Testis (tissue), 3 donors: ENCODE results near the gene GIPC2. TPM values are rescaled to one million over a fixed set of nuclear protein-coding genes. Genes with fewer than 3 reads are reported as not detected.

Experiments used
- DNase-seq: peaks from one replicate; pipeline ENCODE4 v3.0.0-alpha.2; 2019
- H3K27ac ChIP-seq, 2 donors: fragments of 200-600 bp; sonication (generic); one replicate each; pipeline ENCODE4 v1.5.1; 2019
- H3K27me3 ChIP-seq: fragments of 200-600 bp; sonication (generic); one replicate; pipeline ENCODE4 v1.5.1; 2019
- H3K36me3 ChIP-seq: fragments of 200-600 bp; sonication (generic); one replicate; pipeline ENCODE4 v1.5.1; 2017; ENCODE audit warnings: low read depth; ENCODE audit errors: missing control alignments
- H3K4me1 ChIP-seq: fragments of 200-600 bp; sonication (generic); one replicate; pipeline ENCODE4 v1.5.1; 2019
- H3K4me3 ChIP-seq, 2 donors: fragments of 200-600 bp; sonication (generic); one replicate each; pipeline ENCODE4 v1.5.1; 2017 to 2019
- H3K9me3 ChIP-seq: fragments of 200-600 bp; sonication (generic); one replicate; pipeline ENCODE4 v1.5.1; 2017
- CTCF ChIP-seq, 3 experiments: fragments of 450-650 bp in 2 of 3; fragments of 200-600 bp in 1 of 3; sonication (generic) in 1 of 3; IDR thresholded peaks; one replicate each; pipeline ENCODE4 v1.5.1; 2016 to 2019; ENCODE audit warnings: antibody characterized with exemption in 3 of 3, mild to moderate bottlenecking in 2 of 3, moderate library complexity in 1 of 3
- POLR2A ChIP-seq: fragments of 450-650 bp; IDR thresholded peaks from one replicate; pipeline ENCODE4 v1.6.1; 2017; ENCODE audit warnings: antibody characterized with exemption, mild to moderate bottlenecking, moderate library complexity
- WGBS, 2 donors: methylation state at CpG; one replicate each; pipeline ENCODE4 v1.1.5; 2018; 5-methylcytosine and 5-hydroxymethylcytosine counted together
- intact Hi-C: fragments of 100-400 bp; cut with DNase I; formaldehyde crosslinking; loops from one replicate; pipeline ENCODE4 v1.15.1; 2023; ENCODE audit warnings: low total_unique reads
- polyA plus RNA-seq: library from polyadenylated mRNA; stranded (reverse); fragments of 350-450 nt; fragmentation: Illumina TruSeq; extraction: RNeasy Lipid Tissue Mini Kit (QIAGEN cat#74804); gene quantifications from one replicate; pipeline ENCODE4 v1.2.3, GENCODE V29; 2014; ENCODE audit warnings: low read depth, low replicate concordance; ENCODE audit not compliant: insufficient read depth
- total RNA-seq, 2 donors: library from RNA; depleted of rRNA; stranded (reverse); fragments of >200 nt; gene quantifications; one replicate each; pipeline ENCODE4 v1.2.3, GENCODE V29; 2016

The GIPC2 gene
- total and polyA plus RNA-seq, 3 donors from 2014 or later = 1.9 to 2.4 (median 2.0) TPM

DNA sequence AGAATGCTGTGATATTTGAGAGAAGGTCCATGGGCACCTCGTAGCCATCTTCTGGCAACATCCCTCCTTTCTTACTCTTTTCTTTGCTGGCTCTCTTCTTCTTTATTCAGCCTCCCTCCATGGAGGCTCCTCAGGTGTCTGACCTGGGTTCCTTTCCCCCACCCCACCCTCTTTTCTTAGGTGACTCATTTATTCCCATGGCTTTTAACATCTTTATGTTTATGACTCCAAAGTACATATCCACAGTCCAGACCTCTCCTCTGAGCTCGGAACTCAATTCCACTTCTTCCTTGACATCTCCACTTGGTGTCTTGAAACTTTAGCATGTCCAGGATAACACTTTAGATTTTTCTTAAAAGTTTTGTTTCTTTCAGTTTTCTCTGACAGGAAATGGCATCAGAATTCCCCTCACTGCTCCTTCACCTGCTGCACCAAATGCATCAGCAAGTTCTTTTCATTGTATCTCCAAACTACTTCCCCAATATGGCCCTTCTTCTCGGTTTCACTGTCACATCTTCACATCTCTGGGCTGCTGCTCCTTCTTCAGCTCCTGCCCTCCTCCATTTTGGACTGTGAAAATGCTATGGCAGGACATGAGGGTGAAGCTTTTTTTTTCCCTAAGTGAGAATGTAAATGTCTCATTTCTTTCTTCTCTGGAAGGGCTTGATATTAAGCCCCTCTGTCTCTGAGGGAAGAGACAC lies 95.9 kb downstream of the GIPC2 start:
- H3K4me1 ChIP-seq = no peaks in the 10 kb centered on the region
- no peak for DNase-seq
- intact Hi-C loops = no loop called here
- H3K27ac ChIP-seq = no peak overlapping the region
- H3K36me3 ChIP-seq = no peaks in the 10 kb centered on the region
- no peak overlapping the region for H3K4me3 ChIP-seq
- no peaks in the 10 kb centered on the region for H3K27me3 ChIP-seq
- TF ChIP-seq POLR2A (no peak), CTCF (IDR thresholded peaks at IDR 0.05) (no peak)
- no peaks in the 10 kb centered on the region for H3K9me3 ChIP-seq
- WGBS, 2 donors = 84 to 88% methylated on average over 3 of the region's 3 CpGs

GRCh38 chr1:78142736-78143135 lies 97.0 kb downstream of the GIPC2 start:
- Histone ChIP-seq H3K27ac (no peak overlapping the region), H3K9me3 (no peaks in the 10 kb centered on the region), H3K4me3 (no peak overlapping the region), H3K4me1 (no peaks in the 10 kb centered on the region), H3K36me3 (no peaks in the 10 kb centered on the region), H3K27me3 (no peaks in the 10 kb centered on the region)
- intact Hi-C loops = no loop called here
- TF ChIP-seq POLR2A = no peak
- no peak for DNase-seq
- 88 to 97% methylated on average over 4 of the region's 4 CpGs for WGBS, 2 donors

GRCh38 chr1:78143152-78143551 lies 97.4 kb downstream of the GIPC2 start:
- no peaks in the 10 kb centered on the region for H3K4me1 ChIP-seq
- DNase-seq = no peak
- no peak overlapping the region for H3K4me3 ChIP-seq
- no peaks in the 10 kb centered on the region for H3K27me3 ChIP-seq
- no peak for TF ChIP-seq POLR2A
- TF ChIP-seq CTCF (IDR thresholded peaks at IDR 0.05) = no peak
- H3K9me3 ChIP-seq = no peaks in the 10 kb centered on the region
- intact Hi-C loops = no loop called here
- 83 to 85% methylated on average over 4 of the region's 4 CpGs for WGBS, 2 donors
- H3K27ac ChIP-seq = no peak overlapping the region
- no peaks in the 10 kb centered on the region for H3K36me3 ChIP-seq

DNA sequence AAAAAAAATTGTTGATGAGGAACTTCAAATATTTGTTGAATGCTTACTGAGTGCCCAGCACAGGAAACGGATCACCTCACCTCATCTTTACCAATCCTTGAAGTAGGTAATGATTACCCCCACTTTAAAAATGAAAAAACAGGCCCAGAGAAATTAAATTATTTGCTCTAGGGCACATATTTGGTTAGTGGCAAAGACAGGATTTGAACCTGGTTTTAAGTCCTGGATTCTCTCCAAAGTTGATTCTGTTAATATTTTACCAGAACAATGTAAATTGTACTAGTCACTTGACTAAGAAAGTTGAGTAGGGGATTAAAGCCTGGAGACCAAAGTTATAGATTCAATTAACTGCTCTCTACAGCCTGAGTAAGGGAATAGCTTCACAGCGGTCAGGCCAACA lies 97.9 kb downstream of the GIPC2 start:
- intact Hi-C loops = no loop called here
- no peaks in the 10 kb centered on the region for H3K27me3 ChIP-seq
- 88 to 90% methylated on average over 2 of the region's 2 CpGs for WGBS, 2 donors
- no peaks in the 10 kb centered on the region for H3K9me3 ChIP-seq
- no peaks in the 10 kb centered on the region for H3K4me1 ChIP-seq
- no peak for DNase-seq
- no peak overlapping the region for H3K4me3 ChIP-seq
- H3K27ac ChIP-seq = no peak overlapping the region
- TF ChIP-seq CTCF (IDR thresholded peaks at IDR 0.05) (no peak), POLR2A (no peak)
- H3K36me3 ChIP-seq = no peaks in the 10 kb centered on the region

GRCh38 chr1:78145105-78145580 lies 99.4 kb downstream of the GIPC2 start:
- Histone ChIP-seq H3K4me3 (no peak overlapping the region), H3K27ac (no peak overlapping the region), H3K36me3 (no peaks in the 10 kb centered on the region), H3K27me3 (no peaks in the 10 kb centered on the region), H3K4me1 (no peaks in the 10 kb centered on the region), H3K9me3 (no peaks in the 10 kb centered on the region)
- WGBS, 2 donors = 24 to 25% methylated on average over 2 of the region's 2 CpGs
- peak; percentile 62 for DNase-seq
- TF ChIP-seq POLR2A (no peak), CTCF (IDR thresholded peaks at IDR 0.05) (peak; percentile 69 to 77 (median 73))
- intact Hi-C loops = no loop called here
